ENCODE measurements around the gene TSC22D2.

DNA sequence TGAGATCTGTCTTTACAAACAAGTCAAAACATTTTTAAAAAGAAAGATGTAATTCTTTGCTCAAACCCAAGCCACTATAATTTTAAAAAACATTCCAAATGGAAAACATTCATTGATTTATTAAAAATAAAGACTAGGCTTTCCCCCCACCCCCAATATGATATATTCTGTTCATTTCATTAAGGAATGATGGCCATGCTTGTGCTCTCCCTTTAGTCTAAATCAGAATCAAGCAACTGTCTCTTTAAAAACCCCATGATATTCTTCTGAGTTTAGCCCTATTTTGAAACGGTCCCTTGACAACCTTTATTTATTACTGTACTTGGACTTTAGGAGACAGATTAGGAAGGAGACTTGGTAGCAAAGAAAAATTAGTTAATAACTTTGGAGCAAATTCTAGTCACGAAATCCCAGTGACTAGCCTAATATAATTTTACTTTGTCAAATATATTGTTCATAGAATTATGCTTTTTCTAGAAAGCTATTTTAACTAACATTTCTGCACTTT lies 38.4 kb downstream of the TSC22D2 start:
- TF ChIP-seq, protein P1, sequence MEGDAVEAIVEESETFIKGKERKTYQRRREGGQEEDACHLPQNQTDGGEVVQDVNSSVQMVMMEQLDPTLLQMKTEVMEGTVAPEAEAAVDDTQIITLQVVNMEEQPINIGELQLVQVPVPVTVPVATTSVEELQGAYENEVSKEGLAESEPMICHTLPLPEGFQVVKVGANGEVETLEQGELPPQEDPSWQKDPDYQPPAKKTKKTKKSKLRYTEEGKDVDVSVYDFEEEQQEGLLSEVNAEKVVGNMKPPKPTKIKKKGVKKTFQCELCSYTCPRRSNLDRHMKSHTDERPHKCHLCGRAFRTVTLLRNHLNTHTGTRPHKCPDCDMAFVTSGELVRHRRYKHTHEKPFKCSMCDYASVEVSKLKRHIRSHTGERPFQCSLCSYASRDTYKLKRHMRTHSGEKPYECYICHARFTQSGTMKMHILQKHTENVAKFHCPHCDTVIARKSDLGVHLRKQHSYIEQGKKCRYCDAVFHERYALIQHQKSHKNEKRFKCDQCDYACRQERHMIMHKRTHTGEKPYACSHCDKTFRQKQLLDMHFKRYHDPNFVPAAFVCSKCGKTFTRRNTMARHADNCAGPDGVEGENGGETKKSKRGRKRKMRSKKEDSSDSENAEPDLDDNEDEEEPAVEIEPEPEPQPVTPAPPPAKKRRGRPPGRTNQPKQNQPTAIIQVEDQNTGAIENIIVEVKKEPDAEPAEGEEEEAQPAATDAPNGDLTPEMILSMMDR (IDR thresholded peaks at IDR 0.05; ENCODE audit: poor library complexity, severe bottlenecking) = no peak
- no peak for TF ChIP-seq EP300 (conservative IDR thresholded peaks at IDR 0.05; ENCODE audit: poor library complexity, severe bottlenecking)
- no peak for TF ChIP-seq EZH2 (IDR thresholded peaks at IDR 0.05; ENCODE audit: borderline replicate concordance, insufficient read depth, low read length, poor library complexity, severe bottlenecking)
- TF ChIP-seq TAF1 (IDR thresholded peaks at IDR 0.05; ENCODE audit: low read depth) = no peak
- TF ChIP-seq POLR2AphosphoS5 (IDR thresholded peaks at IDR 0.05) = no peak
- no peak for TF ChIP-seq MXI1 (conservative IDR thresholded peaks at IDR 0.05; ENCODE audit: poor library complexity, severe bottlenecking)
- TF ChIP-seq, protein P2, sequence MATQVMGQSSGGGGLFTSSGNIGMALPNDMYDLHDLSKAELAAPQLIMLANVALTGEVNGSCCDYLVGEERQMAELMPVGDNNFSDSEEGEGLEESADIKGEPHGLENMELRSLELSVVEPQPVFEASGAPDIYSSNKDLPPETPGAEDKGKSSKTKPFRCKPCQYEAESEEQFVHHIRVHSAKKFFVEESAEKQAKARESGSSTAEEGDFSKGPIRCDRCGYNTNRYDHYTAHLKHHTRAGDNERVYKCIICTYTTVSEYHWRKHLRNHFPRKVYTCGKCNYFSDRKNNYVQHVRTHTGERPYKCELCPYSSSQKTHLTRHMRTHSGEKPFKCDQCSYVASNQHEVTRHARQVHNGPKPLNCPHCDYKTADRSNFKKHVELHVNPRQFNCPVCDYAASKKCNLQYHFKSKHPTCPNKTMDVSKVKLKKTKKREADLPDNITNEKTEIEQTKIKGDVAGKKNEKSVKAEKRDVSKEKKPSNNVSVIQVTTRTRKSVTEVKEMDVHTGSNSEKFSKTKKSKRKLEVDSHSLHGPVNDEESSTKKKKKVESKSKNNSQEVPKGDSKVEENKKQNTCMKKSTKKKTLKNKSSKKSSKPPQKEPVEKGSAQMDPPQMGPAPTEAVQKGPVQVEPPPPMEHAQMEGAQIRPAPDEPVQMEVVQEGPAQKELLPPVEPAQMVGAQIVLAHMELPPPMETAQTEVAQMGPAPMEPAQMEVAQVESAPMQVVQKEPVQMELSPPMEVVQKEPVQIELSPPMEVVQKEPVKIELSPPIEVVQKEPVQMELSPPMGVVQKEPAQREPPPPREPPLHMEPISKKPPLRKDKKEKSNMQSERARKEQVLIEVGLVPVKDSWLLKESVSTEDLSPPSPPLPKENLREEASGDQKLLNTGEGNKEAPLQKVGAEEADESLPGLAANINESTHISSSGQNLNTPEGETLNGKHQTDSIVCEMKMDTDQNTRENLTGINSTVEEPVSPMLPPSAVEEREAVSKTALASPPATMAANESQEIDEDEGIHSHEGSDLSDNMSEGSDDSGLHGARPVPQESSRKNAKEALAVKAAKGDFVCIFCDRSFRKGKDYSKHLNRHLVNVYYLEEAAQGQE (IDR thresholded peaks at IDR 0.05; ENCODE audit: borderline replicate concordance) = no peak
